Measurements from ENCODE around the gene PHKA2.

DNA sequence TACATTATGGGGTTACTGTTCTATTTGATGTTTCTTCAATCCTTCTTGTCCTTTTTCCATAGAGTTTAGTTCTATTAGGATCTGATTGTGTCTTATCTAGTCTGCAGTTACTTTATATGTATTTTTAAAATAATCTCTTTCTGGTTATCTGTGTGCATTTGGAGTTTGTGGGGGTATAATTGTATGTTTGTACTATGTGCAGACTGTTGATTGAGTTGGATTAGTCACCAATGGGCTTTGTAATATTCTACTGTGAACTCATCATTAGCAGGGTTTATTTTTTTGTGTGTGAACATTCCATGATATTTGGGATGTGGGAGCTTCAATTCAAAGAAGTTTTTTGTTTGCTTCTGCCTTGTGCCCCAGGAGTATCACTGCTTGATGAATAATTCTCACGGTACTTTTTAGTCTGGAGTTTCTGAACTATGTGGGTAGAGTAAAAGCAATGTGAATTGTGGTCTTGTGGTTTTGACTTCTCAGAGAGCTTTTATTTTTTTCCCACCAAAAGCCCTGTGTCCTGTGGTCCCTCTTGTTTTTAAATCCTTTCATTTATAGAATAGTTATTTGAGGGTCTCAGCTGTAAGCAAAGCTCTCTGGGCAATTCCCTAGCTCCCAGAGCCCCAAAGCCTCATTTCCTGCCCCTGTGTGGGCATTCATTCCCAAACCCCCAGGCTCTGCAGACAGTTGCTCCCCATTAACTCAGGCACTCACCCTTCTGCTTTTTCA is 127.8 kb downstream of the PHKA2 start:
- TF ChIP-seq POLR2A (IDR thresholded peaks at IDR 0.05) (no peak), EP300 (IDR thresholded peaks at IDR 0.05) (no peak), POLR2AphosphoS5 (IDR thresholded peaks at IDR 0.05) (no peak)
- TF ChIP-seq, protein P1, sequence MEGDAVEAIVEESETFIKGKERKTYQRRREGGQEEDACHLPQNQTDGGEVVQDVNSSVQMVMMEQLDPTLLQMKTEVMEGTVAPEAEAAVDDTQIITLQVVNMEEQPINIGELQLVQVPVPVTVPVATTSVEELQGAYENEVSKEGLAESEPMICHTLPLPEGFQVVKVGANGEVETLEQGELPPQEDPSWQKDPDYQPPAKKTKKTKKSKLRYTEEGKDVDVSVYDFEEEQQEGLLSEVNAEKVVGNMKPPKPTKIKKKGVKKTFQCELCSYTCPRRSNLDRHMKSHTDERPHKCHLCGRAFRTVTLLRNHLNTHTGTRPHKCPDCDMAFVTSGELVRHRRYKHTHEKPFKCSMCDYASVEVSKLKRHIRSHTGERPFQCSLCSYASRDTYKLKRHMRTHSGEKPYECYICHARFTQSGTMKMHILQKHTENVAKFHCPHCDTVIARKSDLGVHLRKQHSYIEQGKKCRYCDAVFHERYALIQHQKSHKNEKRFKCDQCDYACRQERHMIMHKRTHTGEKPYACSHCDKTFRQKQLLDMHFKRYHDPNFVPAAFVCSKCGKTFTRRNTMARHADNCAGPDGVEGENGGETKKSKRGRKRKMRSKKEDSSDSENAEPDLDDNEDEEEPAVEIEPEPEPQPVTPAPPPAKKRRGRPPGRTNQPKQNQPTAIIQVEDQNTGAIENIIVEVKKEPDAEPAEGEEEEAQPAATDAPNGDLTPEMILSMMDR (IDR thresholded peaks at IDR 0.05) = no peak

Data from sigmoid colon (tissue), 4 donors.